ENCODE results near the gene LMX1B. TPM values are rescaled to one million over a fixed set of nuclear protein-coding genes. Genes with fewer than 3 reads are reported as not detected.

The LMX1B gene
- total RNA-seq, 1 experiment from 2014 or later: 11.3 TPM

- ChIA-PET CTCF (no interaction called here), POLR2A (no interaction called here), RAD21 (ENCODE audit: low non-redundant PET in 1 of 2, low total read pairs in 2 of 2, uncharacterized antibody in 2 of 2, unreplicated experiment in 2 of 2) (no interaction called here)
- intact Hi-C loops (cut with micrococcal nuclease): no loop called here
- no peak for TF ChIP-seq TCF7L2 (IDR thresholded peaks at IDR 0.05; ENCODE audit: borderline replicate concordance, extremely low read depth, insufficient read depth, insufficient read length)
- TF ChIP-seq SIN3A (IDR thresholded peaks at IDR 0.05; ENCODE audit: low read depth): no peak
- no peak for TF ChIP-seq ELF1 (IDR thresholded peaks at IDR 0.05; ENCODE audit: borderline replicate concordance, low read depth)
- TF ChIP-seq, protein P1, sequence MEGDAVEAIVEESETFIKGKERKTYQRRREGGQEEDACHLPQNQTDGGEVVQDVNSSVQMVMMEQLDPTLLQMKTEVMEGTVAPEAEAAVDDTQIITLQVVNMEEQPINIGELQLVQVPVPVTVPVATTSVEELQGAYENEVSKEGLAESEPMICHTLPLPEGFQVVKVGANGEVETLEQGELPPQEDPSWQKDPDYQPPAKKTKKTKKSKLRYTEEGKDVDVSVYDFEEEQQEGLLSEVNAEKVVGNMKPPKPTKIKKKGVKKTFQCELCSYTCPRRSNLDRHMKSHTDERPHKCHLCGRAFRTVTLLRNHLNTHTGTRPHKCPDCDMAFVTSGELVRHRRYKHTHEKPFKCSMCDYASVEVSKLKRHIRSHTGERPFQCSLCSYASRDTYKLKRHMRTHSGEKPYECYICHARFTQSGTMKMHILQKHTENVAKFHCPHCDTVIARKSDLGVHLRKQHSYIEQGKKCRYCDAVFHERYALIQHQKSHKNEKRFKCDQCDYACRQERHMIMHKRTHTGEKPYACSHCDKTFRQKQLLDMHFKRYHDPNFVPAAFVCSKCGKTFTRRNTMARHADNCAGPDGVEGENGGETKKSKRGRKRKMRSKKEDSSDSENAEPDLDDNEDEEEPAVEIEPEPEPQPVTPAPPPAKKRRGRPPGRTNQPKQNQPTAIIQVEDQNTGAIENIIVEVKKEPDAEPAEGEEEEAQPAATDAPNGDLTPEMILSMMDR (IDR thresholded peaks at IDR 0.05 in 2 of 3, conservative IDR thresholded peaks at IDR 0.05 in 1 of 3; ENCODE audit: borderline replicate concordance in 1 of 3, insufficient read depth in 1 of 3, low read depth in 2 of 3, low read length in 2 of 3): no peak
- no peak for TF ChIP-seq EGR1 (IDR thresholded peaks at IDR 0.05; ENCODE audit: low read depth)
- TF ChIP-seq JUND (IDR thresholded peaks at IDR 0.05): no peak
- TF ChIP-seq CBX3 (IDR thresholded peaks at IDR 0.05; ENCODE audit: low read depth): no peak
- TF ChIP-seq EZH2 (IDR thresholded peaks at IDR 0.05): no peak
- no peak for TF ChIP-seq SP1 (IDR thresholded peaks at IDR 0.05; ENCODE audit: low read depth)
- TF ChIP-seq ATF3 (IDR thresholded peaks at IDR 0.05): no peak
- Histone ChIP-seq H3K27me3 (ENCODE audit: insufficient read depth, low read length) (no peaks in the 10 kb centered on the region; the same call in 1 of the 2 replicates), H3K4me3 (replicated peaks in 1 of 2; ENCODE audit: low read depth in 1 of 2, low read length in 2 of 2) (no peak overlapping the region), H3K9me2 (ENCODE audit: insufficient read depth) (no peaks in the 10 kb centered on the region), H2AFZ (ENCODE audit: low read depth, low read length, poor library complexity, severe bottlenecking) (no peak overlapping the region), H3K79me2 (ENCODE audit: insufficient read depth, low read length) (no peaks in the 10 kb centered on the region), H3K36me3 (ENCODE audit: control insufficient read depth in 1 of 2, insufficient read depth in 2 of 2, low read length in 2 of 2) (no peaks in the 10 kb centered on the region), H3K4me1 (ENCODE audit: control insufficient read depth in 1 of 2, insufficient read depth in 2 of 2, low read length in 2 of 2) (no peaks in the 10 kb centered on the region), H3K4me2 (ENCODE audit: low read length) (no peak overlapping the region), H4K20me1 (ENCODE audit: insufficient read depth) (no peaks in the 10 kb centered on the region), H3K9ac (ENCODE audit: low read length) (no peak overlapping the region), H3K9me3 (ENCODE audit: control insufficient read depth in 1 of 2, insufficient read depth in 1 of 2, low read depth in 1 of 2, low read length in 2 of 2) (no peaks in the 10 kb centered on the region), H3K27ac (ENCODE audit: low read depth, low read length) (no peak overlapping the region)
- ATAC-seq: no peak
- BruUV-seq (replicated peaks): no TSS peak
- DNase-seq (ENCODE audit: low read depth, low spot score): no peak
Measured at GRCh38 chr9:126743041-126743440, 129.3 kb downstream of the LMX1B start.

Data from HCT116 (cell line).